MM.1S (cell line): ENCODE measurements around the gene U2AF1L4.

Source experiments
- CTCF ChIP-seq: fragments of 300-600 bp; sonication (generic); IDR thresholded peaks from 2 replicates; pipeline ENCODE4 v1.5.1; 2016; ENCODE audit warnings: antibody characterized with exemption, low read length, mixed read lengths
- EZH2 ChIP-seq: fragments of 300-600 bp; sonication (generic); optimal IDR thresholded peaks from 2 replicates; pipeline ENCODE3; 2017; ENCODE audit warnings: low read depth, mild to moderate bottlenecking, antibody characterized with exemption, low read length, mixed read lengths
- EZH2phosphoT487 ChIP-seq: fragments of 300-600 bp; sonication (generic); IDR thresholded peaks from 2 replicates; pipeline ENCODE4 v1.6.1; 2018; ENCODE audit warnings: antibody characterized with exemption, low read length

- TF ChIP-seq CTCF (no peak), EZH2 (no peak), EZH2phosphoT487 (no peak)
Observed at GRCh38 chr19:35708391-35708790, 36.8 kb downstream of the U2AF1L4 start.
